HL-60 (cell line): Measurements from ENCODE around the gene SLC29A4.

Experiments used
- DNase-seq, 2 experiments: peaks; one replicate each; pipeline ENCODE4 v3.0.0-alpha.2; 2010 to 2020; ENCODE audit warnings: low read depth in 1 of 2, low spot score in 1 of 2
- H3K27ac ChIP-seq: fragments of 250-450 bp; sonication (Bioruptor Pico); replicated peaks from 2 replicates; pipeline ENCODE4 v1.5.1; 2020; ENCODE audit warnings: mild to moderate bottlenecking, moderate library complexity
- H3K27me3 ChIP-seq: fragments of 250-450 bp; sonication (Bioruptor Pico); 2 replicates; pipeline ENCODE4 v1.5.1; 2021; ENCODE audit warnings: mild to moderate bottlenecking, moderate library complexity; ENCODE audit not compliant: insufficient read depth, poor library complexity, severe bottlenecking
- H3K4me3 ChIP-seq: replicated peaks from 2 replicates; pipeline ENCODE4 v1.5.1; 2011; ENCODE audit warnings: mild to moderate bottlenecking, control low read depth, low read length; ENCODE audit not compliant: insufficient read depth
- GABPA ChIP-seq: IDR thresholded peaks from 2 replicates; pipeline ENCODE4 v1.6.1; 2012; ENCODE audit warnings: low read depth
- POLR2AphosphoS5 ChIP-seq: IDR thresholded peaks from 2 replicates; pipeline ENCODE4 v1.6.1; 2012; ENCODE audit warnings: low read depth
- SPI1 ChIP-seq: IDR thresholded peaks from 2 replicates; pipeline ENCODE4 v1.6.1; 2012; ENCODE audit warnings: low read depth, mild to moderate bottlenecking, borderline replicate concordance
- long read RNA-seq: library from polyadenylated mRNA; unstranded; transcript quantifications from one replicate; pipeline ENCODE4 v2.0.0, GENCODE V29; 2020
- TF ChIP-seq, protein P1 (sequence below): IDR thresholded peaks from 2 replicates; pipeline ENCODE4 v1.6.1; 2012; ENCODE audit warnings: low read depth; ENCODE audit not compliant: insufficient replicate concordance
- TF ChIP-seq, protein P2 (sequence below): IDR thresholded peaks from one replicate; pipeline ENCODE4 v1.5.1; 2011; ENCODE audit warnings: low read length, control low read depth, inconsistent platforms; ENCODE audit not compliant: insufficient read depth

The SLC29A4 gene, protein sequence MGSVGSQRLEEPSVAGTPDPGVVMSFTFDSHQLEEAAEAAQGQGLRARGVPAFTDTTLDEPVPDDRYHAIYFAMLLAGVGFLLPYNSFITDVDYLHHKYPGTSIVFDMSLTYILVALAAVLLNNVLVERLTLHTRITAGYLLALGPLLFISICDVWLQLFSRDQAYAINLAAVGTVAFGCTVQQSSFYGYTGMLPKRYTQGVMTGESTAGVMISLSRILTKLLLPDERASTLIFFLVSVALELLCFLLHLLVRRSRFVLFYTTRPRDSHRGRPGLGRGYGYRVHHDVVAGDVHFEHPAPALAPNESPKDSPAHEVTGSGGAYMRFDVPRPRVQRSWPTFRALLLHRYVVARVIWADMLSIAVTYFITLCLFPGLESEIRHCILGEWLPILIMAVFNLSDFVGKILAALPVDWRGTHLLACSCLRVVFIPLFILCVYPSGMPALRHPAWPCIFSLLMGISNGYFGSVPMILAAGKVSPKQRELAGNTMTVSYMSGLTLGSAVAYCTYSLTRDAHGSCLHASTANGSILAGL
- long read RNA-seq = 0 reads

DNA sequence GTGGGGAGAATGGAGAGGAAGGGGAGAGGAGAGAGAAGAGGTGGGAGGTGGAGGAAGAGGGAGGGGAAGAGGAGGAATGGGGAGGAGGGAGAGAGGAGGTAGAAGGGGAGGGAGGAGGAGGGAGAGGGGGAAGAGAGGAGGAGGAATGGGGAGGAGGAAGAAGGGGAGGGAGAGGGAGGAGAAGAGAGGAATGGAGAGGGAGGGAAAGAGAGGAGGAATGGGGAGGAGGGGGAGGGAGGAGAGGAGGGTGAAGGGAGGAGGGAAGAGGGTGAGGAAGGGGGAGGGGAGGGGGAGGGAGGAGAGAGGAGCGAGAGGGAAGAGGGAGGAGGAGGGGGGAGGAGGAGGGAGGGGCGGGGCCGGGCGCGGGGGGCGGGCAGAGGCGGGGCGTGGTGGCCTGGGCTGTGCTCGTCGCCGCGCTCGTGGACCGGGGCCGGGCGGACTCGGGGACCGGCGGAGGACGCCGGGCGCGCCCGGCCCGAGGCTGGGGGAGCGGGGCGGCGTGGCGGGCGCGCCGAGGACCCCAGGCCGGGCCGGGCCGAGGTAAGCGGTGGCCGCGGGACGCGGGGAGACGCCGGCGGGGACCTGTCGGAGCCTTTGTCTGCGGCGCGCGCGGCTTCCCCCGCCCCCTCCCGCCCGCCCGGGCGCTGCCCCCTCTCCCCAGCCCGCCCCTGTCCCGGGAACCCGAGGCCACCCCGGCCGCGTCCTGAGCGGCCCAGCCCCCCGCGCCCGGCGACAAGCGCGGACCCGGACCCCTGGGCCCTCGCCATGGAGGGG, at the start of gene SLC29A4:
SLC29A4 (plus strand) TSS at position 401 of the 774 bp plus-strand sequence. CDS start 4,874 bp downstream, outside the sequence.
- peaks cover 7% of the 10 kb centered on the region for H3K27me3 ChIP-seq
- peak in 1 of 2 experiments; percentile 71 for DNase-seq
- TF ChIP-seq GABPA (no peak), POLR2AphosphoS5 (no peak), SPI1 (no peak)
- TF ChIP-seq, protein P1, sequence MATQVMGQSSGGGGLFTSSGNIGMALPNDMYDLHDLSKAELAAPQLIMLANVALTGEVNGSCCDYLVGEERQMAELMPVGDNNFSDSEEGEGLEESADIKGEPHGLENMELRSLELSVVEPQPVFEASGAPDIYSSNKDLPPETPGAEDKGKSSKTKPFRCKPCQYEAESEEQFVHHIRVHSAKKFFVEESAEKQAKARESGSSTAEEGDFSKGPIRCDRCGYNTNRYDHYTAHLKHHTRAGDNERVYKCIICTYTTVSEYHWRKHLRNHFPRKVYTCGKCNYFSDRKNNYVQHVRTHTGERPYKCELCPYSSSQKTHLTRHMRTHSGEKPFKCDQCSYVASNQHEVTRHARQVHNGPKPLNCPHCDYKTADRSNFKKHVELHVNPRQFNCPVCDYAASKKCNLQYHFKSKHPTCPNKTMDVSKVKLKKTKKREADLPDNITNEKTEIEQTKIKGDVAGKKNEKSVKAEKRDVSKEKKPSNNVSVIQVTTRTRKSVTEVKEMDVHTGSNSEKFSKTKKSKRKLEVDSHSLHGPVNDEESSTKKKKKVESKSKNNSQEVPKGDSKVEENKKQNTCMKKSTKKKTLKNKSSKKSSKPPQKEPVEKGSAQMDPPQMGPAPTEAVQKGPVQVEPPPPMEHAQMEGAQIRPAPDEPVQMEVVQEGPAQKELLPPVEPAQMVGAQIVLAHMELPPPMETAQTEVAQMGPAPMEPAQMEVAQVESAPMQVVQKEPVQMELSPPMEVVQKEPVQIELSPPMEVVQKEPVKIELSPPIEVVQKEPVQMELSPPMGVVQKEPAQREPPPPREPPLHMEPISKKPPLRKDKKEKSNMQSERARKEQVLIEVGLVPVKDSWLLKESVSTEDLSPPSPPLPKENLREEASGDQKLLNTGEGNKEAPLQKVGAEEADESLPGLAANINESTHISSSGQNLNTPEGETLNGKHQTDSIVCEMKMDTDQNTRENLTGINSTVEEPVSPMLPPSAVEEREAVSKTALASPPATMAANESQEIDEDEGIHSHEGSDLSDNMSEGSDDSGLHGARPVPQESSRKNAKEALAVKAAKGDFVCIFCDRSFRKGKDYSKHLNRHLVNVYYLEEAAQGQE = no peak
- TF ChIP-seq, protein P2, sequence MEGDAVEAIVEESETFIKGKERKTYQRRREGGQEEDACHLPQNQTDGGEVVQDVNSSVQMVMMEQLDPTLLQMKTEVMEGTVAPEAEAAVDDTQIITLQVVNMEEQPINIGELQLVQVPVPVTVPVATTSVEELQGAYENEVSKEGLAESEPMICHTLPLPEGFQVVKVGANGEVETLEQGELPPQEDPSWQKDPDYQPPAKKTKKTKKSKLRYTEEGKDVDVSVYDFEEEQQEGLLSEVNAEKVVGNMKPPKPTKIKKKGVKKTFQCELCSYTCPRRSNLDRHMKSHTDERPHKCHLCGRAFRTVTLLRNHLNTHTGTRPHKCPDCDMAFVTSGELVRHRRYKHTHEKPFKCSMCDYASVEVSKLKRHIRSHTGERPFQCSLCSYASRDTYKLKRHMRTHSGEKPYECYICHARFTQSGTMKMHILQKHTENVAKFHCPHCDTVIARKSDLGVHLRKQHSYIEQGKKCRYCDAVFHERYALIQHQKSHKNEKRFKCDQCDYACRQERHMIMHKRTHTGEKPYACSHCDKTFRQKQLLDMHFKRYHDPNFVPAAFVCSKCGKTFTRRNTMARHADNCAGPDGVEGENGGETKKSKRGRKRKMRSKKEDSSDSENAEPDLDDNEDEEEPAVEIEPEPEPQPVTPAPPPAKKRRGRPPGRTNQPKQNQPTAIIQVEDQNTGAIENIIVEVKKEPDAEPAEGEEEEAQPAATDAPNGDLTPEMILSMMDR = no peak
- peak within 1 kb of the TSS; percentile 31 for H3K4me3 ChIP-seq
- H3K27ac ChIP-seq = no peak within 1 kb of the TSS

DNA sequence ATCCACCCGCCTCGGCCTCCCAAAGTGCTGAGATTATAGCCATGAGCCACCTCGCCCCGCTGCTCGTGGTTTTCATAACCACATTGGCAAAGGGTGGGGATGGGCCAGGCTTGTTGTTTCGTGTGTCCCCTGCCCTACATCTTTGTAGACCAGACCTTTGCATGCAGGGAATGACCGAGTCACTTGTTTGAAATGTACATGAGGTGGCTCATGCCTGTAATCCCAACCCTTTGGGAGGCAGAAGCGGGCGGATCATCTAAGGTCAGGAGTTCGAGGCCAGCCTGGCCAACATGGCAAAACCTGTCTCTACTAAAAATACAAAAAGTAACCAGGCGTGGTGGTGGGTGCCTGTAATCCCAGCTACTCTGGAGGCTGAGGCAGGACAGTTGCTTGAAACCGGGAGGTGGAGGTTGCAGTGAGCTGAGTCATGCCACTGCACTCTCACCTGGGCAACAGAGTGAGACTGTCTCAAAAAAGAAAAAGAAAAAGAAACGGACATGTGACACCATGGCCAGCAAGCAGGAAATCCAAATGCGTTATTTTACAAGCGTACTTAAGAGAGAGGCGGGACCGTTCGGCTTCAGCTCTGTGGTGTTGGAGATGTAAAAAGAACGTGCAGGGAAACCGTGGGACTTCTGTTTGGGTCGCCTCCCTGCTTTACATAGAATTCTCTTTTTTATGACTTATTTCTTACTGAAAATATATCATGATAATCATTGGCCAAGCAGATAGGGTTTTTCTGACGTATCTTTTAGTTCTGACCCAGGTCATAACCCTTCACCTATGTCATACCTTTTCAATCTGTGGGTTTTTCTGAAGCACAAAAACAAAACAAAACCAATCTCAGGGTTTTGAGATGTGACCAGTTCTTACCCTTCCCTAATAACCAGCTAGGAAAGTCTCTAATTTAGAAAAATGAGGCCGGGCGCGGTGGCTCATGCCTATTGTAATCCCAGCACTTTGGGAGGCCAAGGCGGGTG, 47.6 kb upstream of the SLC29A4 start:
- Histone ChIP-seq H3K4me3 (no peak overlapping the region), H3K27me3 (no peaks in the 10 kb centered on the region), H3K27ac (no peak overlapping the region)
- TF ChIP-seq POLR2AphosphoS5 (no peak), SPI1 (no peak), GABPA (no peak)
- TF ChIP-seq, protein P1 = no peak
- TF ChIP-seq, protein P2 = no peak
- DNase-seq = no peak

DNA sequence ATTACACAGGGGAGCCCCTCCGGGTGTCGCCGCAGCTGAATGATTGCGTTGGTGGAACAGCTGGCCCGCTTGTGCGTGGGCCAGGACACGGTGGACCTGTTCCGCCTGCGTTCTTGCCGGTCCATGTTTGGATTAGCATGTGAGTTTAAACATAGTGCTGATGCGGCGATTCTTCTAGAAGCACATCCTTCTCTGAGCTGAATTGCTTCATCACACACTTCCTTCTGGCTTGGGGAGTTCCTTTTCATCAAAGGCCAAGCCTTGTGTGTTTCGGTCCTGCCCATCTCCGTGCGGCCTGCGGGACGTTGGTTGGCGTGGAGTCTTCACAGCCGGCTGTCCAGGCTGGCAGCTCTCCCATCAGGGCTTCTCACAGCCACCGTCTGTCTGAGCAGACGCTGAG, 45.5 kb upstream of the SLC29A4 start:
- Histone ChIP-seq H3K27ac (no peak overlapping the region), H3K27me3 (peaks cover 2% of the 10 kb centered on the region), H3K4me3 (peak overlapping the region; percentile 18)
- TF ChIP-seq, protein P2 = no peak
- TF ChIP-seq SPI1 = peak; percentile 87
- peak; percentile 78 to 87 for DNase-seq
